NCI-H1417 (cell line): ENCODE data around the gene ECI1.
A peak's percentile ranks its signal among the peaks of the same experiment; 100 is the strongest.

Source experiments
- DNase-seq, 3 experiments: peaks; one replicate each; lab custom pipeline; 2025; lab: John Stamatoyannopoulos, UW

ECI1 gene

GRCh38 chr16:2196162-2196980 is 55.0 kb downstream of the ECI1 start, which contains the start of gene CASKIN1:
Gene CASKIN1, minus strand, starts transcription at chr16:2196605. Its CDS starts 173 bp downstream, at chr16:2196432.
- DNase-seq: peak; percentile 31 to 52 (median 45)

GRCh38 chr16:2195322-2196161 is 55.8 kb downstream of the ECI1 start:
- peak in 1 of 3 experiments; percentile 37 for DNase-seq

- peak; percentile 64 to 82 (median 74) for DNase-seq
Measured at GRCh38 chr16:2194852-2195321, 56.5 kb downstream of the ECI1 start.

GRCh38 chr16:2194166-2194834 is 57.1 kb downstream of the ECI1 start:
- peak in 2 of 3 experiments; percentile 37 to 73 for DNase-seq

GRCh38 chr16:2191446-2191706 is 60.0 kb downstream of the ECI1 start:
- no peak for DNase-seq

- no peak for DNase-seq
Measured at GRCh38 chr16:2190659-2191445, 60.5 kb downstream of the ECI1 start.

GRCh38 chr16:2190002-2190658 is 61.3 kb downstream of the ECI1 start:
- DNase-seq: no peak
